Neural cell (in vitro differentiated cells): ENCODE results near the gene POLH.

Experiments used
- CTCF ChIP-seq: fragments of 450-650 bp; IDR thresholded peaks from 2 replicates; pipeline ENCODE4 v1.5.1; 2014; ENCODE audit warnings: antibody characterized with exemption, mild to moderate bottlenecking, moderate library complexity; ENCODE audit not compliant: poor library complexity, severe bottlenecking
- EP300 ChIP-seq: fragments of 450-650 bp; conservative IDR thresholded peaks from 2 replicates; pipeline ENCODE4 v1.6.1; 2014; ENCODE audit warnings: antibody characterized with exemption, mild to moderate bottlenecking, moderate library complexity; ENCODE audit not compliant: poor library complexity, severe bottlenecking

DNA sequence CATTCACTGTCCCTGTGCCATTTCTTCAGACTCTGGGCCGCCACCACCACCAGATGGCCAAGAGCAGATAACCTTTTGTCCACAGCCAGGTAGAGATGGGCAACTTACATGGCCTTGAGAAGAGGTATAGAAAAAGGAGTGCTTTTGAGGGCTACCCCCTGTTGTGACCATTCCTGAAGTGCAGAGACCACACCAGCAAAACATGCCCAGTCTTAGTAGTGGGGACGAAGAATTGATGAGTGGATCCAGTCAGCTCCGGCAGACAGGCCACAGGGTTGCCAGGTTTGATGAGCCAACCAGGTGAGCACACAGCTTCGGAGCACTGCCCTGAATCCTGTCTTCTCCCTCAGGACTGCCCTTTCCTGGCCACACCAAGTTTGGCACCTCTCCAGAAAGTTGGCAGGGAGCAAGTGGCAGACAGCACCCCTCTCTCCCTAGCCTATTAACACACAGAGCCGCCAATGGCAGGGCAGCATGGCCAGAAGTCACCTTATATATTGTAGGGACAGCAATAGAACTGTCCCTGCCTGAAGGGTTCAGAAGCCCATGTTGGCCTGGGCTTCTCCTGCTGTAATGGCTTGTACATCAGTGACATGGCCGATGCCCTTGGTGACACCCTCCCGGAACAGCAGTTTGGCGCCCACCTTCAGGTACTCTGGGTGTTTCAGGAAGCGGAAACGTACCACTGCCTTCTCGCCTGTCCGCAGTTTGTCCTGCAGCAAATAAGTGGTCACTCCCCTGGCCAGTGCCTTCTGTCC, 45.3 kb downstream of the POLH start:
- TF ChIP-seq EP300, result no peak
- TF ChIP-seq CTCF, result no peak
